ENCODE measurements around the gene SRSF8. TPM values are rescaled to one million over a fixed set of nuclear protein-coding genes. Genes with fewer than 3 reads are reported as not detected.

Gene SRSF8
- total RNA-seq, 1 experiment from 2014 or later, result 25.1 TPM

- Mint-ChIP-seq H3K4me3 (no peak overlapping the region), H3K27ac (no peak overlapping the region), H3K27me3 (ENCODE audit: low read depth) (peaks cover 5% of the 10 kb centered on the region; the same call in 1 of the 2 replicates), H3K9me3 (no peaks in the 10 kb centered on the region), H3K4me1 (peaks cover 3 to 9% of the 10 kb centered on the region in 2 experiments), H3K36me3 (ENCODE audit: insufficient read depth in 1 of 3, low read depth in 3 of 3) (no peaks in the 10 kb centered on the region)
- no peak overlapping the region for H3K27ac ChIP-seq (ENCODE audit: insufficient read length, low read depth, low read length)
- H3T11ph ChIP-seq (ENCODE audit: low read length), result no peak overlapping the region
- H3K14ac ChIP-seq (ENCODE audit: insufficient read depth, low read length), result no peak overlapping the region
- peaks cover 3% of the 10 kb centered on the region; the same call in 1 of the 2 replicates for H3K4me1 ChIP-seq (ENCODE audit: insufficient read depth, low read length)
- no peak overlapping the region for H2AK5ac ChIP-seq (ENCODE audit: insufficient read length, low read length)
- H2BK5ac ChIP-seq (ENCODE audit: insufficient read length, low read length), result no peak overlapping the region
- H2BK15ac ChIP-seq (ENCODE audit: low read depth, low read length), result no peak overlapping the region
- H4K5ac ChIP-seq (ENCODE audit: insufficient read length, low read depth, low read length), result no peak overlapping the region
- H3K4ac ChIP-seq (ENCODE audit: low read depth, low read length), result no peak overlapping the region
- TF ChIP-seq, protein P1, sequence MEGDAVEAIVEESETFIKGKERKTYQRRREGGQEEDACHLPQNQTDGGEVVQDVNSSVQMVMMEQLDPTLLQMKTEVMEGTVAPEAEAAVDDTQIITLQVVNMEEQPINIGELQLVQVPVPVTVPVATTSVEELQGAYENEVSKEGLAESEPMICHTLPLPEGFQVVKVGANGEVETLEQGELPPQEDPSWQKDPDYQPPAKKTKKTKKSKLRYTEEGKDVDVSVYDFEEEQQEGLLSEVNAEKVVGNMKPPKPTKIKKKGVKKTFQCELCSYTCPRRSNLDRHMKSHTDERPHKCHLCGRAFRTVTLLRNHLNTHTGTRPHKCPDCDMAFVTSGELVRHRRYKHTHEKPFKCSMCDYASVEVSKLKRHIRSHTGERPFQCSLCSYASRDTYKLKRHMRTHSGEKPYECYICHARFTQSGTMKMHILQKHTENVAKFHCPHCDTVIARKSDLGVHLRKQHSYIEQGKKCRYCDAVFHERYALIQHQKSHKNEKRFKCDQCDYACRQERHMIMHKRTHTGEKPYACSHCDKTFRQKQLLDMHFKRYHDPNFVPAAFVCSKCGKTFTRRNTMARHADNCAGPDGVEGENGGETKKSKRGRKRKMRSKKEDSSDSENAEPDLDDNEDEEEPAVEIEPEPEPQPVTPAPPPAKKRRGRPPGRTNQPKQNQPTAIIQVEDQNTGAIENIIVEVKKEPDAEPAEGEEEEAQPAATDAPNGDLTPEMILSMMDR (conservative IDR thresholded peaks at IDR 0.05), result no peak
- no peak overlapping the region for H4K8ac ChIP-seq (replicated peaks; ENCODE audit: insufficient read length, low read depth, low read length)
- H4K20me1 ChIP-seq (ENCODE audit: control insufficient read depth, insufficient read depth, insufficient read length), result no peaks in the 10 kb centered on the region
- no peak overlapping the region for H3K4me2 ChIP-seq (ENCODE audit: insufficient read depth, insufficient read length, low read length)
- H3K23me2 ChIP-seq (ENCODE audit: insufficient read length, low read depth, low read length, poor library complexity, severe bottlenecking), result no peaks in the 10 kb centered on the region
- no peak overlapping the region for H3K56ac ChIP-seq (ENCODE audit: insufficient read length, low read depth, low read length)
- no peak overlapping the region for H2BK120ac ChIP-seq (ENCODE audit: low read depth, low read length, poor library complexity, severe bottlenecking)
- no peaks in the 10 kb centered on the region for H3K79me1 ChIP-seq (ENCODE audit: insufficient read depth, low read depth, low read length, poor library complexity, severe bottlenecking)
- no peaks in the 10 kb centered on the region for H3K9me3 ChIP-seq (ENCODE audit: control insufficient read depth, low read depth, low read length)
- no peaks in the 10 kb centered on the region for H3K27me3 ChIP-seq (ENCODE audit: insufficient read depth, low read length)
- no peak overlapping the region for H2BK12ac ChIP-seq (ENCODE audit: insufficient read length, low read depth, low read length)
- no peaks in the 10 kb centered on the region for H3K79me2 ChIP-seq (ENCODE audit: insufficient read depth, low read length)
- H3K18ac ChIP-seq (ENCODE audit: insufficient read length, low read depth, low read length), result no peak overlapping the region
- H2AFZ ChIP-seq (ENCODE audit: low read length), result no peak overlapping the region
- no peak overlapping the region for H2BK20ac ChIP-seq (ENCODE audit: low read depth, low read length, poor library complexity, severe bottlenecking)
- no peak overlapping the region for H3K23ac ChIP-seq (ENCODE audit: insufficient read length, low read depth, low read length)
- H4K91ac ChIP-seq (ENCODE audit: insufficient read length, low read depth, low read length), result no peak overlapping the region
- DNase-seq, result no peak
- no peak overlapping the region for H3K9ac ChIP-seq (ENCODE audit: extremely low read depth, insufficient read length, low read length)
Measured at GRCh38 chr11:95076981-95077380, 10.3 kb downstream of the SRSF8 start.
